Fibroblast of skin of abdomen (primary cell): ENCODE data around the gene MOGAT1.
"Not testable (repeated sequence)": the region's sequence is repeated elsewhere in the genome, so short reads cannot be mapped to it uniquely, and the experiment has no call there.

Experiments used
- DNase-seq: peaks from one replicate; pipeline ENCODE4 v3.0.0-alpha.2; 2013

Gene MOGAT1

GRCh38 chr2:222670191-222671038 is 1.0 kb upstream of the MOGAT1 start:
- no peak for DNase-seq

GRCh38 chr2:222672068-222672401 is 577 bp downstream of the MOGAT1 start:
- no peak for DNase-seq

- no peak for DNase-seq
Observed at GRCh38 chr2:222673273-222673672, 1.8 kb downstream of the MOGAT1 start.

GRCh38 chr2:222673883-222674282 is 2.4 kb downstream of the MOGAT1 start:
- DNase-seq = no peak

DNA sequence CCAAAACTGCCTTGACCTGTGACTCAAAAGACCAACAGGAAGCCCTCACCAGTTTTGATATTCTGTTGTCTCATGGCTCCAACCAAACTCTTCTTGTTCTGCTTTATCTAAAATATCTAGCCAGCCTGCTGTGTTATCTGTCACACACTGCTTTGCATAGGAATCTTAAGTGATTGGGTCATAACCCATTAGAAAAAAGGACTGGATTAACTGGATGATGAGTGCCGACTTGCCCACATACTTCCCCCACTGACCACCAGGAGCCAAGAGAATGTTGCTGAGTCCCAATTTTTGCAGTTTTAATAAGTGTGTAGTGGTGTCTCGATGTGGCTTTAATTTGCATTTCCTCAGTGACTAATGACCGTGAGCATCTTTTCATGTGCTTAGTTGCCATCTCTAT is 6.5 kb downstream of the MOGAT1 start:
- DNase-seq = no peak

- no peak for DNase-seq
Observed at GRCh38 chr2:222683805-222684204, 12.3 kb downstream of the MOGAT1 start.

GRCh38 chr2:222686086-222686750 is 14.8 kb downstream of the MOGAT1 start:
- DNase-seq = no peak

- DNase-seq = peak; percentile 12
Observed at GRCh38 chr2:222688917-222689316, 17.5 kb downstream of the MOGAT1 start.

DNA sequence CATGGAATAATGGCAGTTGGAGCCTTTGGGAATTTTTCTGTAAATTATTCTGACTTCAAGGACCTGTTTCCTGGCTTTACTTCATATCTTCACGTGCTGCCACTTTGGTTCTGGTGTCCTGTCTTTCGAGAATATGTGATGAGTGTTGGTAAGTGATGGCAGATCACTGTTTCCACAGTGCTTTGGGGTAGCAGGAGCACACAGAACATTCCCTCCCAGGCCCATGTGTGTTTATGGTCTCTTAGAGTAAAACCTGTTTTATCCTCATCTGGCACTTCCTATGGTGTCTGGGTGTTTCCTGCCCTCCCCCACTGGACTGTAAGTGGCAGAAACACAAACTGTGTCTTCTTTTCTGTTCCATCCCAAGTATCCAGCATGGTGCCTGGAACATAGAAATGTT is 17.9 kb downstream of the MOGAT1 start:
- DNase-seq = no peak

GRCh38 chr2:222690564-222691200 is 19.2 kb downstream of the MOGAT1 start:
- DNase-seq = peak; percentile 72

- DNase-seq = not testable (repeated sequence)
Observed at GRCh38 chr2:222693413-222693812, 22.0 kb downstream of the MOGAT1 start.

DNA sequence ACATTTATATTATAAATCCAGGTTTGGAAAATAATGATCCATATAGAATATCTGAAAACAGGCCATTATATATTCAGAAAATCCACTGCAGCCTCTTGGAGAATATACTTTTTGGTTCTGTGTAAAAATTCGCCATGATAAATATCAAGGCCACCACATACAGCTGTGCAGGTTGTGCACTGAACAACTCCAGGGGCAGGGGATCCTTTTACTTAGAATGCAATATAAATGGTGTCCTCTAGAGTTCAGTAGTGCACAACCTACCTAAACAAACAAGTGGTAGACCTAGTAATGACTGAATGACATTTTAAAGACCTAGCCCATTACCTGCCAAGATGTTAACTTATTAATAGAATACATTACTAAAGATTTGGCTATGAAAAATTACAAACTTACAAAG is 22.4 kb downstream of the MOGAT1 start:
- peak; percentile 11 for DNase-seq

DNA sequence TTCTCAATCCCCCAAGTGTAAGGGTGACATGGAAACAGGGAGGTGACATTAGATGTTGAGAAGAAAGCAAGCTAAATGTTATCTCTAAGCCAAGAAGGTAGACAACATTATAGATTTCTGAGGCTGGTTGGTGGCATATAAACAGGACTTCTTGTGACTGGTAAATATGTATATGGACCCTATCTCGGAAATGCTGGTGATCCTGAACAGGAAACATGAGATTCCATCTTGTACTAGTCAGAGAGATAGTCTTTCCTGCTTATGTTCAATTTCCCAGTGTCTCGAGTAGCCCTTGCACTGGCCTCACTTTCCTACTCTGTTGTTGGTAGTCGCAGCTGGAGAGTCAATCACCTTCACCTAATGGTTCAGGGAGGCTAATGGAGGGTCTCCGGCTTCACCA is 26.8 kb downstream of the MOGAT1 start:
- no peak for DNase-seq

GRCh38 chr2:222701233-222701632 is 29.8 kb downstream of the MOGAT1 start:
- no peak for DNase-seq

- no peak for DNase-seq
Observed at GRCh38 chr2:222701721-222702131, 30.3 kb downstream of the MOGAT1 start.

DNA sequence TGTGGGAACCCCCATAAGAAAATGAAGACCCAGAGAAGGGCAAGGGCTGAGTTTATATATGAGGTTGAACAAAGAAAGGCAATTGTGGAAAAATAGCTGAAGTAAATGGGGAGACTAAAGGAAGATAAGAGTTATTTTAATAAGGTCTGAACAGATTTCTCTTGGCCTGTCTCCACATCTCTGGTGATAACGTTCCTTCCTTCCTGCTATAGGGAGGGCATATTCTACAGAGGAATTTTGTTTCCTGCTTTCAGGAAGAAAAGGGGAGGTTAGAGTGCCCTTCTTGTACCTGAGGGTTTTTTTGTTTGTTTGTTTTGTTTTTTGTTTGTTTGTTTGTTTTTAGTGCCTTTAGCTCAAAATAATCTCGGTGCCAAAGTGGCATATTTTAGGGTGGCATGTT is 31.6 kb downstream of the MOGAT1 start:
- DNase-seq = no peak

DNA sequence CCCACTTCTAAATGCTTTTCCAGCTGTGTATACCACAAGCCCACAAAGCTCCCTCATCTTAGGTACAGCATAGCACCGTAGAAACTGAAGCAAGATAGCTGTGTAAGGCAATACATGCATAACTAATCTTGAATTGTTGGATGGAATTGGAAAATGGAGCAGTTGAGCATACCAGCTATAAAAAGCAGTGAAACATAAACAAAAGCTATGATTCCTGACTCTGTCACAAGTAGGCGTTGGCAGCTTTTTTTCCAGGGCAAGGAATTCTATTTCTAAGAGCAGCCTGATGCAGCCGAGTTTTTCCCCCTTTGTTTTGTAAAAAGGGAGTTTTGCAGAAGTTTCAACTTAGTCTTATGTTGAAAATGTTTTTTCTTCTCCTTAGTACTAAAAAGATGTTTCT is 32.4 kb downstream of the MOGAT1 start:
- no peak for DNase-seq

- peak; percentile 41 for DNase-seq
Observed at GRCh38 chr2:222706616-222707015, 35.2 kb downstream of the MOGAT1 start.

DNA sequence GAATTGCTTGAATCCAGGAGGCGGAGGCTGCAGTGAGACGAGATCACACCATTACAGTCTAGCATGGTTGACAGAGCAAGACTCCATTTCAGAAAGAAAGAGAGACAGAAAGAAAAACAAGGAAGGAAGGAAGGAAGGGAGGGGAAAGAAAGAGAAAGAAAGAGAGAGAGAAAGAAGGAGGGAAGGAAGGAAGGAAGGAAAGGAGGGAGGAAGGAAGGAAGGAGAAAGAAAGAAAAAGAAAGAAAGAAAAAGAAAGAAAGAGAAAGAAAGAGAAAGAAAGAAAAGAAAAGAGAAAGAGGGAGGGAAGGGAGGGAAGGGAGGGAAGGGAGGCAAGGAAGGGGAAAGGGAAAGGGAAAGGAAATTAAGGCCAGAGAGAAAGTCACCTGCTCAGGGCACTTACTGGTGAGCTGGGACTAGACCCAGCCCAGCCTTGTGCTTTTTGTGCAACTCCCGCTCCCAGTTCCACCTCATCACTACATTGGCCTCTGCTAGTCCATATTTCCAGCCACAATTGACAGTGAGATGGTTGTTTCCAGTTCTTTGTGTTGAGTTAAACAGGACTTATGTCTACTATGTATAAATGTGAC is 35.7 kb downstream of the MOGAT1 start:
- DNase-seq = no peak

DNA sequence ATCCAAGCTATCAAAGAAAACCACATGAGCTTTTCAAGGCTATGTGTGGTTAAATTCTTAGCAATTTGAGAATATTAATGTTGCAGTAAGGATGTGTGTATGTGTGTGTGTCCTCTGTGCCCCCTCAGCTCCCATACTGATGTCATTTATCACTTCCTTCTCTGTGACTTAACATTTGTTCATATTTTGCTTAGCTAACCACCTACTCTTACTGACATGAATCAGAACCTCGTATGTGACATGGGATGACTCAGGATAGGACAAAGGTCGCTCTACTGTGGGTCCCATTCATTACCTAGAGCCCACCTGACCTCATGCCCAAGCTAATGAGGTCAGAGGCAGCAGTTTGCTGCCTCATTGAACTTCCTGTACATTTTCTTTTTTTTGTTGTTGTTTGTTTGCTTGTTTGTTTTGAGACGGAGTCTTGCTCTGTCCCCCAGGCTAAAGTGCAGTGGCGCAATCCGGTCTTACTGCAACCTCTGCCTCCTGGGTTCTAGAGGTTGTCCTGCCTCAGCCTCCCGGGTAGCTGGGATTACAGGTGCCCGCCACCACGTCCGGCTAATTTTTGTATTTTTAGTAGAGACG is 36.3 kb downstream of the MOGAT1 start:
- DNase-seq = peak; percentile 90

- DNase-seq = peak; percentile 75
Observed at GRCh38 chr2:222708274-222708710, 36.8 kb downstream of the MOGAT1 start.

- peak; percentile 99 for DNase-seq
Observed at GRCh38 chr2:222709191-222709891, 37.9 kb downstream of the MOGAT1 start.
